Stimulated activated CD4-positive, alpha-beta T cell treated with anti-CD3 and anti-CD28 coated beads, TNF-alpha, amount 100 ng/mL, for 1 hour (primary cell): ENCODE measurements around the gene TARBP2.
"Not testable (repeated sequence)": the region's sequence is repeated elsewhere in the genome, so short reads cannot be mapped to it uniquely, and the experiment has no call there.

ENCODE experiments used
- DNase-seq, 3 donors: peaks; one replicate each; pipeline ENCODE4 v3.0.0-alpha.2; 2020; ENCODE audit warnings: low read depth in 3 of 3, low spot score in 1 of 3

TARBP2 gene

DNA sequence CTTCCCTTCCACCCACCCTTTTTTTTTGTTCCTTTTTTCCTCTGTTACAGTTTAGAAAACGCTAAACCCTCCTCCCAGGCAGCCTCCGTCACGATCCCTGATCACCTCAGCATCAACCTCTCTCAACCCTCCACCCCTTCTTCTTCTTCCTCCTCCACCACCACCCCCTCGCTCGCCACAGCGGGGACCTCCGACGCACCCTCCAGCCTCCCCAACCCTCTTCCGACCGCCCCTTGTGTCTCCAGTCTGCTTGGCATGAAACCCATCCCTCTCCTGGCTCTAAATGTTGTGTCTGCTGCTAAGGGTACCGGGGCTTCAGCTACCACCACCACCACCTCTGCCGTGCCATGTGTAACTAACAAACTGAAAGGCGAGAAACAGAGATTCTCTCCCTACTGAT, 26.3 kb upstream of the TARBP2 start:
- no peak for DNase-seq

- DNase-seq = no peak
Observed at GRCh38 chr12:53476769-53477209, 24.3 kb upstream of the TARBP2 start.

- no peak for DNase-seq
Observed at GRCh38 chr12:53478865-53479264, 22.2 kb upstream of the TARBP2 start.

DNA sequence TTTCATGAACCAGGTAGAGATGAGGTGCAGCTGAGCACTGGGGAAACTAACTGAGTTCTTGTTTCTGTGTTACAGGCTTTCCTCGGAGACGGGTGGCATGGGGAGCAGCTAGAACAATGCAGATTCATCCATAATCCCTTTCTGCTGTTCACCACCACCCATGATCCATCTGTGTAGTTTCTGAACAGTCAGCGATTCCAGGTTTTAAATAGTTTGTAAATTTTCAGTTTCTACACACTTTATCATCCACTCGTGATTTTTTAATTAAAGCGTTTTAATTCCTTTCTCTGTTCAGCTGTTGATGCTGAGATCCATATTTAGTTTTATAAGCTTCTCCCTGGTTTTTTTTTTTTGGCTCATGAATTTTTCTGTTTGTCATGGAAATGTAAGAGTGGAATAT, 21.8 kb upstream of the TARBP2 start:
- DNase-seq = no peak

DNA sequence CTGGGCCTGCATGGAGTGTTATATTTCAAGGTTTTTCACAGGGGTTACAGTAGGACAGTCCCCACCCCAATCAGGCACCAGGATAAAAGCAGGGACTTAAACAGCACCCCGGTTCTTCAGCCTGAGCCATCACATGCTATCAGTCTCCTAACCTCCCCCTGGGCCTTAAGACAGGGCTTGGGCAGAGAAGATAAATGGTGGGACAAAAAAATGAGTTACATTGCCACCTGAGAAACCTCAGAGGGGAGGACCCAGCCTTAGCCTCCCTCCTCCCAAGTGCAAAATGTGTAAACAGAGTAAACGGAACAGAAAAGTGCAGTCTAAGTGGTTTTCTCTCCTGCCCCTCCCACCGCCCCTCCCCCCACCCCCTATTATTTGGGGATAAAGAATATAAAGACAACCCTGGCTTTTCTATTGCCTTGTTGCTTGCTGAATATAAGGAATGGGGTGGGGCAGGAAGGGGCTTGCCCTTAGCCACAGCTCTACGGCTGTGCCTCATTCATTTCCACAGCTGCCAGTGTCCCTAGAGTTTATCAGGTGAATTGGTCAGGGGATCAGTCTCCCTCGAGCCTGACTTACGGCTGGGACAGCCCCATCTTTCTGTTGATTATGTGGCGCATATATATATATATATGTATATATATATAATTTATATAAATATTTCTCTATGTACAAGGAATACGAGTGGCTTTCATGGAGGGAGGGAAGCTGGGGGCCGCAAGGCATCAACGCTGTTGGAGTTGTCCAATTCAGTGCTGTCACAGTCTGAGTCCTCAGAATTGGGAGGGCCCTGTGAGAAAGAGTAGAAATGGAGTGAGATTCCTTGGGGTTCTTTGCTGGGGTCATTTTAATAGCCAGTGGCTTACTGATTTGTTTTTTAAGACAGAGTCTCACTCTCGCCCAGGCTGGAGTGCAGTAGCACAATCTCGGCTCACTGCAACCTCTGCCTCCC, 20.3 kb upstream of the TARBP2 start:
- no peak for DNase-seq

DNA sequence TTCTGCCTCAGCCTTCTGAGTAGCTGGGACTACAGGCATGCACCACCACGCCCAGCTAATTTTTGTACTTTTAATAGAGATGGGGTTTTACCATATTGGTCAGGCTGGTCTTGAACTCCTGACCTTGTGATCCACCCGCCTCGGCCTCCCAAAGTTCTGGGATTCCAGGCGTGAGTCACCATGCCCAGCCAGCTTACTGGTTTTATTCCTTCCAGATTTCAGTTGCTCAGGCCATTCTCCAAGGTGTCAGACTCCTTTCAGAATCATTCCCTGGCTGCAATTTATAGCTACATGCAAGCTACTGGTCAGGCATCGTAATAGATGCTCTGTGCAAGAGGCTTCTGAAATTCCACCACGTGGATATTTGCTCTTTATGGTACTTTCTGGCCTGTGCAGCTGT, 19.6 kb upstream of the TARBP2 start:
- not testable (repeated sequence) for DNase-seq

GRCh38 chr12:53481939-53482586, 19.0 kb upstream of the TARBP2 start:
- no peak for DNase-seq

GRCh38 chr12:53482626-53483168, 18.4 kb upstream of the TARBP2 start:
- DNase-seq = no peak

GRCh38 chr12:53483225-53483978, 17.7 kb upstream of the TARBP2 start:
- DNase-seq = no peak

GRCh38 chr12:53483979-53484377, 17.1 kb upstream of the TARBP2 start:
- DNase-seq = no peak

GRCh38 chr12:53484686-53485575, 16.2 kb upstream of the TARBP2 start:
- no peak for DNase-seq

DNA sequence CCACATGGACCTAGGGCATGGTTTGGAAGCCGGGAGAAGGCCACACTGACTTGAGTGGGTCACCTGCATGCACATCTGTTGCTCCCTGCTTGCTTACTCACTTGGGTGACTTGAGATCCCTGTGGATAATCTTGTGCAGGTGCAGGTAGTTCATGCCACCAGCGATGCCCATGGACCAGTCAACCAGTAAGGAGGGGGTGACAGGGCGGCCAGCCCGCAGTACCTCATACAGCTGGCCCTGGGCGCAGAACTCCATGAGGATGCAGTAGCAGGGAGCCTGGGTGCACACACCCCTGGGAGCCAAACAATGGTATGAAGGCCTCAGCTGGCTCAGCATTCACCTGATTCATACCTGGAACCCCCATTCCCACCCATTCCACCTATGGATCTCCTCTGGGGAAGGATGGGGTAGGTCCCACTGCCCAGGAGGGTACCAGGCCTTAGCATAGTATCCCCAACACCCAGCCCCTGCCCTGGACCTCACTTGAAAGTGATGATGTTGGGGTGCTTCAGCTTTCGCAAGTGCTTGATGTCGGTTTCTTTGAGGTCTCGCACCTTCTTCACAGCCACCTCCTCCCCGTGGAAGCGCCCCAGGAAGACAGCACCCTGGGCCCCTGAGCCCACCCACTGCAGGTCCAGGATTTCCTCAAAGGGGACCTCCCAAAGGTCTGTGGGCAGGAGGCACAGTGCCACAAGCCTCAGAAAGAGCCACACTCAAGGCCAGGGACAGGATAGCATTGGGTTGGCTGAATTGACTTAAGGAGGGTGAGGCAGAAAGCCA, 14.9 kb upstream of the TARBP2 start:
- no peak for DNase-seq

DNA sequence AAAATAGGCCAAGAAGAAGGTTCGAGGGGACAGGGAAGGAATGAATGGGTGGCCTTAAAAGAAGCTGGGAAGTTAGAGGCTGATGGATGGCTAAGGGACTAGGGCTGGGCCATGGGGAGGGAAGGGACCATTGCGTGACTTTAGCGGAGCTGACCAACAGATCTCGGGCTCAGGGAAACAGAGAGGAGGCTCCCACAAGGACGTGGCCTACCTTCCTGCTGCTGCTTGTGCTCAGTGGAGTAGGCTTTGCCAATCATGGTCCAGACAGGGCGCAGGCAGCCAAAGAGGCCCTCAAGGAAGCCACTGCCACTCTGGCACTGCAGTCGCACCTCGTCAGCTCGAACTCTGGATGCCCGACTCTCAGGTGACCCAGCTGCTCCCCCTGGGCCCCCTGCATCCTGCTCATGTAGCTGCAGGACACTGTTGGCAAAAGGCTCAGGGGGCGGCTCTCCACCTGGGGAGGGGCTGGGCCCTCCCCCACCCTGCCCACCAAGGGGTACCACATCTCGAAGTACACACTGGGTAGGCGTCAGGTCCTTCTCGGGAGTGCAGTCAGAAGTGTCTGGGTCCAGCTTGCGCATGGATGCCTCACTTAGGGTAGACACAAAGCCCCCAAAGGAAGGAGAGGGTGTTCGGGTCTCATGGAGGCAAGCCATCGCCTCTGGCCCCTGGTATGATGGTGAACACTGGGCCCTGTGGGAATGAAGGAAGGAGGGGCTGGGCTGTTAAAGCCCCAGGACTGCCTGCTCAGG, 14.2 kb upstream of the TARBP2 start:
- DNase-seq = no peak

DNA sequence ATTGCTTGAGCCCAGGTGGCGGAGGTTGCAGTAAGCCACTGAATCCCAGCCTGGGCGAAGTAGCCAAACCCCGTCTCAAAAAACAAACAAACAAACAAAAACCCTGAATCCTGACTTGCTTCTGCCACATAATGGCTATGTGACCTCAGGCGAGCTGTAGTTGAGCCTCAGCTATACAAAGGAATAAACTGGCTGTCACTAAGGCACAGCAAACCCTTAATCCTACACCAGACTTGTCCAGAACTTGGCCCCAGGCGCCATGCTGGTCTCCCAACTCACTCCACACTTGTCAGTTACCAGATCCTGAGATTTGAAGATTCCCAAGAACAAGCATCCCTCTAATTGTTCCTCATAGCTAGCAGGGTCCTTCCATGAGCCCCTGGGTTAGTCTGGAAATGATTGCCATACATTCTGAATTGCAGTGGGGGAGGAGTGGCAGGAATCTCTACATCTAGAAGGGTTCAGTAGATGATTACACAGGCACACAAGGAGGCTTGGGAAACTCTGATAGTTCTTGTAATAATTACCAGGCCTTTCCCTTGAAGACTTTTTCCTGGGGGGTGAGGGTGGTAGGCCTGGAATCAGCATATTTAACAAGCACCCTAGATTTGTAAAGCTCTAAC, 11.7 kb upstream of the TARBP2 start:
- no peak for DNase-seq

- DNase-seq = no peak
Observed at GRCh38 chr12:53492188-53492587, 8.9 kb upstream of the TARBP2 start.

DNA sequence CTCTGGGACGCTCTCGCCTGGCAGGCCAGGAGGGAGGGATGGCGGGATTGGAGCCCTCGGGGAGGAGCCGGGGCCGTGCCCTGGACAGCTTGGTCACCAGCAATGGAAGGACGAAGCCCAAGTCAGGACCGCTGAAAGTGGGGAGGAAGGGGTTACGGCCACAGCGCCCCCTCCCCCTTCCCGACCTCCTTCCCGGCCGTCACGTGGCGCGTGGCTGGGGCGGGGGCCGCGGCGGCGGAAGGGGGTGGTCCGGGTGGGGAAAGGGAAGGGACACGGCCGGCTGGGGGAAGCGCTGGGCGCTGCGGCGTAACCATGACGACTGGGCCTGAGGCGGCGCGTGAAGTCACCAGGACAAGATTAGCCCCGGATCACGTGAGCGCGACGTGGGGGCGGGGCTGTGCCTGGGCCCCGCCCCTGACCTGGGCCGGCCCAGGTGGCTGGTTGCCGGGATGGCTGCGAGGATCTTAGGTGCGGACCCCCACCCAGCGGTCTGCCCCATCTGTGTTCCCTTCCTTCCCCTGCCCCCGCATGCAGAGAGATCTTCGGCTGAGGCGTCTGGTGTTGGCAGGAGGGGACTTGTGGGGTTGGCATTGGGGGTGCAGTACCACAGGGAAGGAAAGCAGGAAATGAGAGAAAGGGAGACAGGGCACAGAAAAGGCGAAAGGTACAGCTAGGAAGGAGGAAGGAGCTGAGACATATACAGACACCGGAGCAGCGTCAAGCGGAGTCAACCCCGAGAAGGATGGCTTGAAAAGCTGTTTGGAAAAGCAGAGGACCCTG, 8.1 kb upstream of the TARBP2 start:
- peak; percentile 66 to 81 (median 68) for DNase-seq

- DNase-seq = no peak
Observed at GRCh38 chr12:53493610-53494391, 7.3 kb upstream of the TARBP2 start.
